ENCODE data around the gene CLDN5. TPM values are rescaled to one million over a fixed set of nuclear protein-coding genes. Genes with fewer than 3 reads are reported as not detected.

The CLDN5 gene
- total and polyA plus RNA-seq, 2 of the 4 experiments (the other 2 are of a cell fraction), result 0.18 to 0.21 TPM

GRCh38 chr22:19559324-19559811, 35.2 kb upstream of the CLDN5 start:
- Histone ChIP-seq H3K14ac (replicated peaks; ENCODE audit: low read depth, low read length) (no peak overlapping the region), H3K9me1 (ENCODE audit: insufficient read depth, low read length) (peaks cover 4% of the 10 kb centered on the region; the same call in 1 of the 2 replicates), H3K56ac (ENCODE audit: extremely low read depth, insufficient read depth, low read length) (no peak overlapping the region), H3K36me3 (ENCODE audit: control insufficient read depth, insufficient read depth, low read length) (no peaks in the 10 kb centered on the region), H4K8ac (ENCODE audit: low read depth in 2 of 2, low read length in 2 of 2) (no peak overlapping the region), H3K9me3 (ENCODE audit: control insufficient read depth, insufficient read depth, low read length) (no peaks in the 10 kb centered on the region), H3K9ac (ENCODE audit: low read depth, low read length) (no peak overlapping the region), H3K79me1 (ENCODE audit: low read depth in 1 of 2, low read length in 2 of 2) (no peaks in the 10 kb centered on the region), H3K4ac (ENCODE audit: low read depth, low read length) (no peak overlapping the region), H3K27ac (ENCODE audit: insufficient read depth, low read length) (no peak overlapping the region), H3K4me1 (ENCODE audit: control insufficient read depth, insufficient read depth, low read length) (peaks cover 2% of the 10 kb centered on the region; the same call in 1 of the 2 replicates), H3K18ac (ENCODE audit: low read depth, low read length) (no peak overlapping the region), H3K4me2 (ENCODE audit: low read depth, low read length) (no peak overlapping the region), H2AK5ac (ENCODE audit: low read depth, low read length) (no peak overlapping the region), H4K20me1 (ENCODE audit: insufficient read depth, low read length) (no peaks in the 10 kb centered on the region), H2BK120ac (ENCODE audit: low read depth, low read length) (no peak overlapping the region), H2BK15ac (ENCODE audit: low read depth, low read length) (no peak overlapping the region), H2BK5ac (ENCODE audit: low read depth, low read length, poor library complexity, severe bottlenecking) (no peak overlapping the region), H2AFZ (replicated peaks; ENCODE audit: low read length, poor library complexity) (no peak overlapping the region), H2AK9ac (replicated peaks; ENCODE audit: low read depth, low read length, poor library complexity) (no peak overlapping the region), H3K23ac (ENCODE audit: low read depth, low read length) (no peak overlapping the region), H2BK20ac (ENCODE audit: low read depth, low read length) (no peak overlapping the region), H3K4me3 (ENCODE audit: insufficient read depth, low read depth, low read length) (no peak overlapping the region), H4K5ac (ENCODE audit: low read depth, low read length) (no peak overlapping the region), H4K91ac (ENCODE audit: insufficient read depth, low read depth, low read length) (no peak overlapping the region), H3K27me3 (ENCODE audit: control insufficient read depth, insufficient read depth, low read length) (peaks cover 15% of the 10 kb centered on the region)
- DNase-seq (no peak), ATAC-seq (ENCODE audit: low read depth) (no peak)
- intact Hi-C loops (cut with micrococcal nuclease), result no loop called here
- WGBS, 2 experiments (ENCODE audit: extremely low coverage in 2 of 2, insufficient read length in 1 of 2), result 69% methylated on average over 3 of the region's 9 CpGs; no CpG with 5 or more reads in 1 of the 2 experiments
- in situ Hi-C loops (cut with MboI; ENCODE audit: low sequenced_read_pairs), result no loop called here
- TF ChIP-seq MAZ (IDR thresholded peaks at IDR 0.05; ENCODE audit: borderline replicate concordance, low read depth, low read length) (no peak), USF2 (IDR thresholded peaks at IDR 0.05; ENCODE audit: low read depth, low read length) (no peak), MAFK (IDR thresholded peaks at IDR 0.05; ENCODE audit: low read depth, low read length) (no peak), RCOR1 (IDR thresholded peaks at IDR 0.05; ENCODE audit: insufficient replicate concordance, low read length) (no peak), FOS (IDR thresholded peaks at IDR 0.05; ENCODE audit: low read depth, low read length) (no peak), BHLHE40 (IDR thresholded peaks at IDR 0.05; ENCODE audit: low read depth, low read length) (no peak), CHD1 (IDR thresholded peaks at IDR 0.05; ENCODE audit: low read depth, low read length) (no peak), MXI1 (IDR thresholded peaks at IDR 0.05; ENCODE audit: borderline replicate concordance, low read depth, low read length) (no peak), NFE2L2 (IDR thresholded peaks at IDR 0.05; ENCODE audit: low read depth, low read length) (no peak), RFX5 (IDR thresholded peaks at IDR 0.05; ENCODE audit: low read depth, low read length) (no peak), POLR2A (IDR thresholded peaks at IDR 0.05; ENCODE audit: low read depth, low read length) (no peak), RAD21 (IDR thresholded peaks at IDR 0.05; ENCODE audit: low read length) (no peak)
- dilution Hi-C loops (cut with HindIII; ENCODE audit: low sequenced_read_pairs, unreplicated experiment), result no loop called here
- ChIA-PET POLR2A (ENCODE audit: unreplicated experiment) (no interaction called here), CTCF (no interaction called here)
- no TSS peak for BruUV-seq (replicated peaks)
